DMS114 treated with DMSO at 0.1 percent for 48 hours (cell line): Measurements from ENCODE around the gene LRP2.

Experiments
- DNase-seq: peaks from one replicate; lab custom pipeline; 2025; ENCODE audit not compliant: unreplicated experiment; lab: John Stamatoyannopoulos, UW

Gene LRP2

DNA sequence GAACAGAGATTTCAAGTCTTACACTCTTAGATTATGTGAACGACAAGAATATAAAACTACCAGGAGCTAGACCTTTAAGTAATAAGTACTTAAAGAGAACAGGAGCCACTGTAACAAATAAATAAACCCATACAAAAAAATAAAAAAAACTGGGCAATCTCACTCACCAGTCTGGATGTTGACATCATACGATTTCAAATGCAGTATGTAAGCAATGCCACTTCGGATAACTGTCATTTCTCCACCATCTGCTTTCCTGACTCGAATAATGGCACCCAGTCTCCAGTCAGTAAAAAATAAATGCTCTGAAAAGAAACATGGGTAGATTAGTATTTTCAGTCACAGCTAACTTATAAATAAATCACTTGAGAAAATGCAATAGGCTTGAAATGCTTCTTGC, 115.1 kb downstream of the LRP2 start:
- DNase-seq: no peak

DNA sequence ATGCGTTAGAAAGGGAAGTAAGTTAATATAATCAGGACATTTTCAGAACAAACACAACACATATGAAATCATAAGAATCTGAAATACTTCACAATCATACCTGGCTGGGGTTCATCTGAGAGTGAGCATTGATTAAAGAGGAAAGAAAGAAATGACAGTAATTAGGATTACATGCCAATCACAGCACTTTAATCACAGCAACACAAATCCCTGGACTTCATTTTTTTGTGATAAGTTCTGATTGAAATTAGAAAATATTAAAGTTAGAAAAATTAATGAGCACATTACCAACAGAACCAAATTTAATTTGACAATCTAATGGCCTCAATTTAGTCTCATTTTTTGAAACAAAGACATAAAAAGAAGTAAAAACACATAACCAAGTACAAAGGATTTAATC, 121.9 kb downstream of the LRP2 start:
- no peak for DNase-seq

DNA sequence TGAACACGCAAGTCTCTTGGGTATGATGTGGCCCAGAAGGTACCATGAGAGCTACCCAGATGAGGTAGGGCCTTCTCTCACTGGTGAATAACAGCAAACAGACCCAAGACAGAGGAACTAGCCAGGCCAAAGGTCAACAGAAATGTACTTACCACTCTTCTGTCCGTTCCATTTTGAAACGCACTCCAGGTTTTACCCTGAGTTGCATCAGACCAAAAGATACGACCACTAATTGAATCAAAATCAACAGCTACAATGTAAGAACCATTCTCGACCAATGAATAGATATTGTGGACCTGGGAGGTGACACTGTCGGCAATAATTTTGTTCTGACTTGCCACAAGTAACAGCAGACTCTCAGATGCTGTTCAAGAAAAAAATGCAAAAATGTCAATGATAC, 124.4 kb downstream of the LRP2 start:
- no peak for DNase-seq

DNA sequence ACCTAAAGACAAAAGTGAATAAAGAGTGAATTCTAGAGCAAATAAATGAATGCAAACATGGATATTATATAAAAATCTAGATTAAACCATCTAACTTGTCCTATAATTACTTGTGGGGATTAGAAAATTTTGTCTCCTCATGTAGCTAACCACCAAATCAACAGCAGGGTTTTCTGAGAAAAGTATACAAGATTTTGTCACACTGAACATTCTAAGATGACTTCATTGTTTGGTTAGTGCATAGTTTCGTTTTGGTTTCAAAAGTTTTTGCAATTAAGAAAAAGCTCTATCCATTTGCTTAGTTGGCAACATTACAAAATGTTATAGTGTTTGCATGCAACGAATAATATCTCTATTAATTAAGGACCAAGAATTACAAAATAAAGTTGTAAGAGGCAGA, 125.0 kb downstream of the LRP2 start:
- no peak for DNase-seq

DNA sequence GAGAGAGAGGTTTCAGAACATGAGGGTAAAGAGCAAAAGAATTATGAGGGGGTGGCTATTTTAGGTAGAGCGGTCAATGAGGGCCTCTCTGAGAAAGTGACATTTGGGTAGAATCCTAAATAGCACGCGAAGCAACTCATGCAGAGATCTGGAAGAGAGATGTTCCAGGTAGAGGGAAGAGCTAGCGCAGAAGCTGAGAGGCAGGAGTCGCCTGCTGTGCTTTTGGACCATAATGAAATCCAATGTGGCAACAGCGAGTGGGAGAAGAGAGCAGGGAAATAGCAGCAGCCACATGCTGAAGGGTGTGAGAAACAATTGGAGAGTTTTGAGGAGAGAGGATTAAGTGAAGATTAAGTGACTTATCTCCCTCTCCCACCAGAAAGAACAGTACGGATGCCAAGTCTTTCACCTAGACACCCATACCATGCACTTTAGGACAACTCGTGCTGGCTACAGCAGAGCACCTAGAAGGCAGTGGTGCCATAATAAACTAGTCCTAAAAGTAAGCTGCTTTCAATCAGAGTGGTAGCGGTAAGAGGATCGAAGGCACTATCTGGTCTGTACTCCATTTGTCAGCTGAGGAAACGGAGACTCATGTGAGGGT, 129.7 kb downstream of the LRP2 start:
- no peak for DNase-seq

DNA sequence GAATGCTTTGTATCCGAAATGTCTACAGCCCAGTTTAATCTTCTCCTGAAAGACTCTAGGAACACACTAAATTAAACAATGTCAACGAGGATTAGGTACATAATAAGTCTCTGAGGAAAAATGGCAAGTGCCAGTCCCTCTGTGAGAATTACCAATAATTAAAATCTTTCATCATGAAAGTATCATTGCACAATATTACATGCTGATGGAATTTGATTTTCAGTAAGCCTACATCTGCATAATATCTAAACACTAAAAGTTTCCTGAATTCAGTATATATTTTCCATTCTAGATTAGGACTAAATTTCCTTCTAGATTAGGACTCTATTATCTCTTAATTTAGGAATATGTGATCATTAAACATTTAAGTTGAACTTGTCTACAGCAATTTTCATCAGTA, 132.1 kb downstream of the LRP2 start:
- no peak for DNase-seq

DNA sequence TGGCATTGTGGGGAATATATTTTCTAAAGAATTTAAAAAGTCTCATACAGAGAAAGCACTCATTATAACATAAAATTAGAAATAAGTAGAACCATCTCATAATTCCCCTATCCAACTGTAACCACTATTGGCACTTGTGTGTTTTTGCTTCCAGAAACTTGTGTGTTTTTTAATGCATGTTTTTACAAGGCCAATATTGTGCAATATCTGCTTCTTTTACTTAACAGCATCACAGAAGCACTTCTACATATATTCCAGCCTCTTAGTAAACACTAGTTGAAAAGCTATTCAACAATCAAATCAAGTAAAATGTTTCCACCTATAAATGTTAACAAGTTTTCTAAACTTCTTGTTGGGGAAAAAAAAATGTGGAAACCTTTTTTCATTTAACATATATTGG, 132.7 kb downstream of the LRP2 start:
- no peak for DNase-seq

DNA sequence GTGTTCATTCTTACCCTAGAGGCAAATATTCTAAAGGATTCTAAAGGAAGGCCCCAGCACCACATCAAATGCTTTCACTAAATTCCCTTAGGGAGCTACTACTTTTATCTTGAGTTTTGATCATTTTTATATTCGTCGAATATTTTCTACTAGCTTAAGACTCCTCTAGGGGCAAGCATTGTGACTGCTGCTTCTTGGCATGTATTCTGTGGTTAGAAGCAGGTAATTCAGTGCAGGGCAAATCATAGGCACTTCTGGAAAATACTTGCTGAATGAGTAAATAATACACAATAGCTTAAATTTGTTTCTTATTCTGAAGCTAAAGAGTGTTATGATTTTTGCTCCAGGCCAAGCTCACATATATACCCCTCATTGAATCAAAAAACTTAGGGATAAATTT, 136.4 kb downstream of the LRP2 start:
- no peak for DNase-seq

DNA sequence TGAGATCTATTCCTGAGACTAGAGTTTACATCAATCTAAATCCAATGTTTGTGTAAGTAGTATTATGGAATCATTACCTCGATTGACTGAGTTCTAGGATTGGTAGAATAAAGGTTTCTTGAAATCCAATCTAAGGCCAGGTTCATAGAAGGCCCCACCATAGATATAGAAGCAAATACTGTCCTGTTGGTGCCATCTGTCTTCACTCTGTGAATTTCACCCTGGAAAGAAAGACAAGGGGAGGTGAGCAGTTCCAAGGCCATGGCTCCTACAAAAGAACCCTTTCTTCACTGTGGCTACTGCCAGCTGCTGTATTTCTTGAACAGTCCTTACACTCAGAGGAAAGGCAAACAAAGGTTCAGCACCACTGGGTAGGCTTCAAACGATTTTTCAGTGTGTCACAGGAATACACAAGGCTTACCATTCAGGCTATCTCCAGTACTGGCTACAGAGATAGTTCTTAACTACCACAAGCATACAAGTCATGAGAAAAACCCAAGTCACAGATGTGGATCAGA, 137.0 kb downstream of the LRP2 start:
- DNase-seq: no peak

DNA sequence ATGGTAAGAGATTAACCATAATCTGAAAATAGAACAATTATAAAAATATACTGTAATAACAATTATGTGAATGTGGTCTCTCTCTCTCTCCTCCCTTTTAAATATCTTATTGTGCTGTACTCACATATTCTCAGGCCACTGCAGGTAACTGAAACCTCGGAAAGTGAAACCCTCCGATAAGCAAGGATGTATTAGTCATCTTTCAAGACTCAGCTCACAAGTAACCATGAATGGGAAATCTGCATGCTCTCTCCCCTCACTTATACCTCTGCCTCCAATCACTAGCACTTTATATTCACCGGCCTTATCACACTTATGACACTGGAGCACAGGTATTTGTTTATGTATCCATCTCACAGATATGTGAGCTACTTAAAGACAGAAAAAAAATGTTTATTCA, 139.7 kb downstream of the LRP2 start:
- no peak for DNase-seq

DNA sequence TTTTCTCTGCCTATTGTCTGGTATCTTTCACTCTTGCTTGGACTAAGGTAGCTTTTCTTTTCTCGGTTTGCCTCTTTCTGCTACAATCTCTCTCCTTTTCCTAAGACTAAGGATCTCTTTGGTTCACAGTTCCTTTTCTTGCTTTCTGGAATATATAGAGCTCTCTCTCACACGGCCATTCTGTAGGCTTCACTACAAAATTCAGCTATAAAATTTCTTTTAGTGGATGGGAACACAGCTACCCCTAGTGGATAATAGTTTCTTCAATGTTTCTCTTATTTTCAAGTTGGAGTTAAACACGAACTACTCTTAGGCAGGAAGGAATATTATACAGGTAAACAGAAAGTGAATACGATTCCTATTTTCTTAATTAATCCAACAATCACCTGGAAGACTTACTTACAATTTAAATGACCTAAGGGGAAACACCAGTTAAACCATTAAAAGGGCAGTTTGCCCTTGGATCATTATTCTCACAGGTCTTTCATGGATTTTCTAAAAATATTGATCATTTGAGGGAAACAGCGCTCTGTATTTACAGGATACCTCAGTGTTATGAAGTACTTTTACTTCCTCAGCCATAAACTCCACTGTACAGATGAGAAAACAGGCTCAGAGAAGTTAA, 140.5 kb downstream of the LRP2 start:
- peak; percentile 24 for DNase-seq

DNA sequence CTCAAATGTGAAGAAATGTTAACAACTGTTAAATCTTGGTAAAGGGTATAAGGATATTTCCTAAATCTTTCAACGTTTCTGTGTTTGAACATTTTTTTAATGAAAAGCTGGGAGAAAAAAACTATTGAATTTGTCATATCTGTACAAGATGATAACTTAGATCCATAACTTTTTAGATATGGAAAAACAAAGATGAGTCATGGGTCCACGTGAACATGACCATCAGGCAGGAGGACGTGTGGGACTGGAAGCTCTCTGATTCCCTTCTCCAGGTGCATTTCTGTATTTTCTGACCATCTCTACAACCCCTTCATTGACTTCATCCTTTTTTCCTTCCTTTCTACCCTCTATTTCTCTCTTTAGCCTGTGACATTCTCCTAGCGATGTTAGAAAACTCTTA, 151.4 kb downstream of the LRP2 start:
- no peak for DNase-seq

DNA sequence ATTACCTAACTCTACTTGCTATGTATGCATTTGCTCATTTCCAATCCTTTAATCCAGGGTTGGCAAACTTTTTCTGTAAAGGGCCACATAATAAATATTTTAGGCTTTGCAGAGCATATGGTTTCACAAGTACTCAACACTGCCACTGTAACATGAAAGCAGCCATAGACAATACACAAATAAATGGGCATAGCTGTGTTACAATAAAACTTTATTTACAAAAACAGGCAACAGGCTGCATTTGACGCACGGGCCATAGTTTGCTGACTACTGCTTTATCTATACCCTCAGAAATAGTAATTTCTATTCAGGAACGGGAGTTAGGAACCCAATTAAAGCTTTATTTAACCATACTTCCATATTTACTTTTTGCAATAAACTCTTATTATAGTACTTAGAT, 154.3 kb downstream of the LRP2 start:
- DNase-seq: no peak

DNA sequence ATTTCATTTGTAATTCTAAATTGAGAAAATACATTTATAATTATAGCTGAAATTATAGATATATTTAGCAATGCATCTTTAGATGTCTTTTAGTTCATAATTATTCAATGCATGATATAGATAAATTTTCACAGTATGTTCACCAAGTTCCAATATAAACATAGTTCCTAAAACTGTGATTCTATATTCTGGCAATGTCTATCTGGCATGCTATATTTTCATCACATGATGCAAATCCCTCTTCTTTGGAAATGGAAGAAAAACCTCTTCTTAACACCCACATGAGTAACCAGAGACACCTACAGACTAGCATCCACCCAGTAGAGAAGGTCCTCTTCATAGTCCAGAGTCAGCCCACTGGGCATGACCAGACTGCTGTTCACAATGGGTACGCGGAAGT, 157.2 kb downstream of the LRP2 start:
- no peak for DNase-seq

DNA sequence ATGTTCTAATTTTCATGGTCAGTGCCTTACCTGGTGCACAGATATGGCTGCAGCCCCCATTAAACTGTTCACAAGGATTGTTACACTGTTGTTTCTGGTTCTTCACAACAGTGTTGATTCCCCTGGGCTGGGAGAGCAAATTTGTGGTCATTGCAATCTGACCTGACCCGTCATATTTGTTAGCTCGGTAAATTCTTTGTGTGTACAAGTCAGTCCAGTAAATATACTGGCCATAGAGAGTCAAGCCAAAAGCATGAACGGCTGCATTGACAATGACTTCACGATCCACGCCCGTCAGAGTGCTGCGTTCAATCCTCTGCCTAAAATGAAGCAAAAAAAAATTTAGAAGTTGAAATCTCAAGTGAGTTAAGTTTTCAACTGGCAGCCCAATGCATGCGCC, 158.4 kb downstream of the LRP2 start:
- DNase-seq: no peak

DNA sequence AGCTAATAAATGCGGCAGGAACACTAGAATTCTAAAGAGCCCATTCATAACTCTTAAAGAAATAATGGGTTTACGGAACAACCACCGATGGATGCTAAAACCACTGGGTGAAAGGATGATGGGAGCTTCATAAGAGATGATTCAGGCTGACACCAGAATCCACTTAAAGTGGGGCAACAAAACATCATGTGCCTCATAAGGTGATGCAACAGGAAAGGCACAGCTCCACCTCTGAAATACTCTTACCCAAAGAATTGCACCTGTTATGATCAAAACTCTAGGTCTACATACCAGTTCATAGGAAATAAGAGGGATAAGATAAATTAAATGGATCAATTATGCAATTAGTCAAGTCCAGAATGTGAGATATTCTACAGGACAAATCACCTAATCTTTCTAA, 161.6 kb downstream of the LRP2 start:
- no peak for DNase-seq

DNA sequence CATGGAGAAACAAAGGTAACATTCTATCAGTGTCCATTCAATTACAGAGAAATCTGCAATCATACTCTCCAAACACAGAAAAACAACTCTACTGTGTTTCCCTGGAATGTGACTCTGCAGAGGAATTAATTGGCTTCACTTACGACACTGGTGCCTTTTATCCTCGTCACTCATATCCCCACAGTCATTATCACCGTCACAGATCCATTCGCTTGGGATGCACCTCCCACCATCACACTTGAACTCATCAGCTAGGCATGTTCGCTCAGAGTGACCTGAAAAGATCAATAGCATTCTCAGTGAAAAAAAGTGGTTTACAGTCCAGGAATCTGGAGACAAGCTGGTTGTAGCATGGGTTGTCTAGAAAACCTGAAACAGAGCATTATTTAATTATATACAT, 168.7 kb downstream of the LRP2 start:
- no peak for DNase-seq

DNA sequence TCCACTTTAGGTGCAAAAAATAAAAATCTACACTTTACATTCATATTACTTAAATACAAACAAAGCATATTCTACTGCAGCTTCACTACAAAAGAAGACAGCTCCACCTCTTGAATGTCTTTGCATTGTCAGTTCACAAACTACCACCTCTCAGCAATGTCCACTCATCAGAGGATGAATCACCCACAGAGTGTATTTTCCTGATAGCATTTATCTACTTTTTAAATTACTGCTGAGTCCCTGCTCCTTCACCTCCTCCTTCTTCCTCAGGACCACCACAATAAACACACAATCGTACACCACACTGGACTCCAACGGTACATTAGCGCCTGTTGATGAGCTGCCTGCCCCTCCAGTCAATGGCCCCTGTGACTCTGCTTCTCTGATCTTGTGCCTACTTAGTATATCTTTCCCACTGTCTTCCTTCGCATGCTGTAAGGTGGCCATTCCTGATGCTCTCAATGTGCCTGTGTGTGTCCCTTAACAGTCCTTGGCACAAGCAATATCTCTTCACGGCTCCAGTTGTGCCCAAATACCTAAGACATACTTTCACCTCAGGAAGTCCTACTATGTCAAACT, 172.0 kb downstream of the LRP2 start:
- no peak for DNase-seq

DNA sequence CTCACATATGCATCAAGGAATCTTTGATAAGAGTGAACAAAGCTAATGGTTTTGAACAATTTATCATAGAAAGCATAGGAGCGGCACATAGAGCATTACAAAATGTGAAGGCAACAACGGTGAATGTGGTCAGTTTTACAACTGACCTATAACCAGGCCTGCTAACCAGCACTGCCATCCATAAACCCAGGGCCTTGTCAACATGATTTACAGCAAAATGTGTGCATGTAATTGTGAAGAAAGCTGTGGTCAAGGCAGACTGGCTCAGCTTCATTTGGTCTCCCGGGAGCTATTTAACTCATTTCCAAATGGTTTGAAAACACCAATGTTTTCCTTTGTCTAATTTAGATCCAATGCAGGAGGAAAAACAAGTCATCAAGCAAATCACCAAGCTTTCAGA, 173.2 kb downstream of the LRP2 start:
- no peak for DNase-seq

DNA sequence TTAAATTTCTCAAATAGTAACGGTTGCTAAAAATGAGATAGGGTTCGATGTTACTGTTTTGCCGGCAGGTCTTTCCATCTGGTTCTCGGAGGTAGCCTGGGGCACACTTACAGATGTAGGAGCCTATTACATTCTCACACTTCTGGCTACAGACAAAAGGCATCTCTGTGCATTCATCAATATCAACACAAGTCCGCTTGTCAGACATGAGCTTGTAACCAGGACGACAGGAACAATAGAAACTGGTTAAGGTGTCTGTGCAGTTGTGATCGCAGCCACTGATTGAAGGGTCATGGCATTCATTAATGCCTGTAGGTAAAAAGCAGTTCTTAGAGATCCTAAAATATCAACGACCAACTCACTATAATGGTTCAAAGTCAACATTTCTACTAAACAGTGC, 176.6 kb downstream of the LRP2 start:
- DNase-seq: no peak

DNA sequence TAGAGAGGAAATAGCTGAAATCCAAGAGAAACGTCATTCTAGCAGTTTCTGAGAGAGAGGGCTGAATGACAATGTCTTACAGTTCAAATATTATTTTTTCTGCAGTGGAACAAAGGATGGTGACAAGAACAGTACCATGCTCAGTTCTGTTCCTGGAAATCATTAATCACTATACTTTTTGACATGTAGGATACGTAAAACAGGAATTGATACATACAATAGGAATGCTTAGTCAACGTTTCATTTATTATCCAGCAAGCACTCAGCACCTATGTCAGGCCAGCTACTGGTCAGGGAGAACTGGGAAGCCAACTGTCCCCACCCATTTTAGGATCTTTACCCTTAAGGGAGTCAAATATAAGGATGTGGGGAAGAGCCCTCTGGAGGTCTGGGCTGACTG, 178.3 kb downstream of the LRP2 start:
- no peak for DNase-seq

DNA sequence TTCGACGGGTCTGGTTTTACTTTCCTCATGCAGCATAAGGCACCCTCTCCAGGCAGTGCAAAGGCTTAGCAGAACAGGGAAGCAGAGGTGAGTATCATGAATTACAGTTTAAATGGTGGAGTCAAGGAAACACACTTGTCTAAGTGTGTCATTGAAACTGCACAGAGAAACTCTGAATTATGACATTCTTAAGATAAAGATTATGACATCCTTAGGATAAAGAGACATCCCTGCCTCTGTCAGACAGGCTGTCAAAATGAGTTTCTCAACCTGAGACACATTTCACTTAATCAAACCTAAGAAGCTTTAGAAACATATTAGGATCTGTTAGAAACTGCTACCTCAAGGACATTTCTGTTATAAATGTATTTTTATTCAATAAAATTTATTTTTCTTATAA, 179.8 kb downstream of the LRP2 start:
- no peak for DNase-seq
